ENCODE measurements around the gene LDHB. TPM values are rescaled to one million over a fixed set of nuclear protein-coding genes. Genes with fewer than 3 reads are reported as not detected.

The LDHB gene
- total RNA-seq, 4 donors from 2014 or later, result 299 to 433 (median 374) TPM

DNA sequence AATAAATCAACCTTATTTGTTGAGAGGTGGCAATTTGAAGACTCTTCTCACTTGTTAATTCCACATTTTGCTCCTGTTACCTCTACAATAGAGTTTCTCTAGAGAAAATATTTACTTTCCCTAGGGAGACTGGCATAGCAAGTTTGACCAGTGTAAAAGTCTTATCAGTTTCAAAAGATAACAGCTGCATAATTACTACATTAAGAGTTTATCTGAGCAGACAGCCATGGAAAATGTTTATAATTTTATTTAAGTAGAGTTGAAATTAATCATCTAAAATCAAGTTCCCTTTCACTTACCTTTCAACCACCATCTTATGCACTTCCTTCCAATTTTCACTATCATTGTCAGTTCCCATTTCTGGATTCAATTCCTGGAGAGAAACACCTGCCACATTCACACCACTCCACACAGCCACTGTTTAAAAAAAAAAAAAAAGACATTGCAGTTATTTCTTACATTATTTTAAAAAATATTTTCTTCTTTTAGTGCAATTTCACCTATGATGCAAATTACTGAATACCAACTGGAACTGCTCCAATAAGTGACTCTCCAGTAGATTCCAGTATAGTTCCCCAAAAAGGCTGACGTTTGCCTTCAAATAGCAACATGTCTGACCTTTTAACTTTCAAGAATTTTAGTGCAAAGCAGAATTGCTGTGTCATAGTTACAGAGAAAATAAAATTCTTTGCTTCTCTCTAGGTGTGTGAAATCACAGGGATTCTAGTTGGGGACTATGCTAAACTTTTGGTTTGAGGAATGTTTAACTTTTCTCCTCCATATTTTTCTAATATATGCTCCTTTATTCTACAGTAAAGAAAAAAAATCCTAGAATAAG is 19.4 kb downstream of the LDHB start:
- peaks cover 6 to 16% (median 10%) of the 10 kb centered on the region in 4 donors for H3K4me1 ChIP-seq
- TF ChIP-seq, protein P1, sequence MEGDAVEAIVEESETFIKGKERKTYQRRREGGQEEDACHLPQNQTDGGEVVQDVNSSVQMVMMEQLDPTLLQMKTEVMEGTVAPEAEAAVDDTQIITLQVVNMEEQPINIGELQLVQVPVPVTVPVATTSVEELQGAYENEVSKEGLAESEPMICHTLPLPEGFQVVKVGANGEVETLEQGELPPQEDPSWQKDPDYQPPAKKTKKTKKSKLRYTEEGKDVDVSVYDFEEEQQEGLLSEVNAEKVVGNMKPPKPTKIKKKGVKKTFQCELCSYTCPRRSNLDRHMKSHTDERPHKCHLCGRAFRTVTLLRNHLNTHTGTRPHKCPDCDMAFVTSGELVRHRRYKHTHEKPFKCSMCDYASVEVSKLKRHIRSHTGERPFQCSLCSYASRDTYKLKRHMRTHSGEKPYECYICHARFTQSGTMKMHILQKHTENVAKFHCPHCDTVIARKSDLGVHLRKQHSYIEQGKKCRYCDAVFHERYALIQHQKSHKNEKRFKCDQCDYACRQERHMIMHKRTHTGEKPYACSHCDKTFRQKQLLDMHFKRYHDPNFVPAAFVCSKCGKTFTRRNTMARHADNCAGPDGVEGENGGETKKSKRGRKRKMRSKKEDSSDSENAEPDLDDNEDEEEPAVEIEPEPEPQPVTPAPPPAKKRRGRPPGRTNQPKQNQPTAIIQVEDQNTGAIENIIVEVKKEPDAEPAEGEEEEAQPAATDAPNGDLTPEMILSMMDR (IDR thresholded peaks at IDR 0.05), result no peak
- TF ChIP-seq EP300 (IDR thresholded peaks at IDR 0.05) (no peak), POLR2A (IDR thresholded peaks at IDR 0.05; ENCODE audit: low read depth) (no peak), POLR2AphosphoS5 (IDR thresholded peaks at IDR 0.05) (no peak)
- intact Hi-C loops (cut with DNase I), result no loop called here
- peak overlapping the region in 1 of 4 donors; percentile 12 for H3K27ac ChIP-seq (replicated peaks in 1 of 4)
- DNase-seq (ENCODE audit: extremely low spot score), result no peak
- H3K36me3 ChIP-seq, result peaks cover 45 to 85% (median 64%) of the 10 kb centered on the region in 4 donors
- H3K4me3 ChIP-seq, result no peak overlapping the region
- H3K9me3 ChIP-seq, result no peaks in the 10 kb centered on the region
- no peaks in the 10 kb centered on the region for H3K27me3 ChIP-seq
- WGBS, result 56% methylated on average over 1 of the region's 1 CpG

DNA sequence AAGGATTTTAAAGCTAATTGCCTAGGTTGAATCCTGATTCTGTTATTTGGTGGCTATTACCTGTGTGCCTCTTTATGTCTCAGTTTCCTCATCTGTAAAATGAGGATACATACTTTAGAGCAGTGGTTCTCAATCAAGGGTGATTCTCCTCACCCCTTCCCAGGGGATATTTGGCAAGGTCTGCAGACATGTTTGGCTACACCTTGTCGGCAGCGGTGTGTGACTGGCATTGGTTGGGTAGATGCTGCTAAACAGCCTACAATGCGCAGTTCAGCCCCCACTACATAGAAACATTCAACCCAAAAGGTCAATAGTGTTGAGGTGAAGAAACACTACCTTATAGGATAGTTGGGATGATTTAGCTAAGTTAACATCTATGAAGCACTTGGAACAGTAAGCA is 23.4 kb downstream of the LDHB start:
- WGBS, result 95% methylated on average over 3 of the region's 3 CpGs
- peaks cover 28 to 67% (median 46%) of the 10 kb centered on the region in 4 donors for H3K36me3 ChIP-seq
- no peak for DNase-seq (ENCODE audit: extremely low spot score)
- no peaks in the 10 kb centered on the region for H3K9me3 ChIP-seq
- no peak overlapping the region for H3K27ac ChIP-seq (replicated peaks in 1 of 4)
- no peak for TF ChIP-seq POLR2A (IDR thresholded peaks at IDR 0.05; ENCODE audit: low read depth)
- TF ChIP-seq, protein P1 (IDR thresholded peaks at IDR 0.05), result no peak
- TF ChIP-seq POLR2AphosphoS5 (IDR thresholded peaks at IDR 0.05), result no peak
- no peak for TF ChIP-seq EP300 (IDR thresholded peaks at IDR 0.05)
- H3K4me3 ChIP-seq, result no peak overlapping the region
- intact Hi-C loops (cut with DNase I), result no loop called here
- no peaks in the 10 kb centered on the region for H3K27me3 ChIP-seq
- H3K4me1 ChIP-seq, result peaks cover 6 to 8% (median 8%) of the 10 kb centered on the region in 4 donors

DNA sequence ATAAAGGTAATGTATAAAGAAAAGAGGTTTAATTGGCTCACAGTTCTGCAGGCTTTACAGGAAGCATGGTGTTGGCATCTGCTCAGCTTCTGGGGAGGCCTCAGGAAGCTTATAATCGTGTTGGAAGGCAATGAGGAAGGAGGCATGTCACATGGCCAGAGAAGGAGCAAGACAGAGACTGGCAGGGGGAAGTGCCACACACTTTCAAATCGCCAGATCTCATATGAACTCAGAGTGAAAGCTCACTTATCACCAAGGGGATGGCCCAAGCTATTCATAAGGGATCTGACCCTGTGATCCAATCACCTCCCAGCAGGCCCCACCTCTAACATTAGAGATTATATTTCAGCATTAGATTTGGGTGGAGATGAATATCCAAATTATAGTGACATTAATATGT is 26.3 kb downstream of the LDHB start:
- intact Hi-C loops (cut with DNase I), result no loop called here
- DNase-seq (ENCODE audit: extremely low spot score), result no peak
- TF ChIP-seq EP300 (IDR thresholded peaks at IDR 0.05) (no peak), POLR2A (IDR thresholded peaks at IDR 0.05; ENCODE audit: low read depth) (no peak), POLR2AphosphoS5 (IDR thresholded peaks at IDR 0.05) (no peak)
- TF ChIP-seq, protein P1 (IDR thresholded peaks at IDR 0.05), result no peak
- WGBS, result 54% methylated on average over 2 of the region's 2 CpGs
- Histone ChIP-seq H3K9me3 (no peaks in the 10 kb centered on the region), H3K4me3 (no peak overlapping the region), H3K27me3 (no peaks in the 10 kb centered on the region), H3K27ac (replicated peaks in 1 of 4) (no peak overlapping the region), H3K4me1 (no peaks in the 10 kb centered on the region), H3K36me3 (peaks cover 20 to 42% (median 29%) of the 10 kb centered on the region in 4 donors)

DNA sequence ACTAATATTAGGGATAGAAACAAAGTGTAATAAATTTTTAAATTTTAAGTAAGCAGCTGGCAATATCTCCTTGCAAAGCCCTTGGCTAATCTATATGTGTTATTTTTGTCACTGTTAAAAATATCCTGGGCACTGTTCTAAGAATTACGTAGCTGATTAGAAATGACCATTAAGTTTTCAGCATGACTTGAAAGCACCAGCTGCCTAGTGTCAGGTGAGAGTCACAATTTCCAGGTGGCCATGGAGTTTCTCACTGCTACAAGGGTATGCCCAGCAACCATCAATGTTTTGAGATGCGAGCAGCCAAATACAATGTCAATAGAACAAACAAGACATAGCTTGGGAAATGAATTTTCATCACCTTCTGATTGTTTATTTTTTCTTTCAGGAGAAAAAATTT is 29.7 kb downstream of the LDHB start:
- WGBS, result 94% methylated on average over 2 of the region's 2 CpGs
- Histone ChIP-seq H3K4me3 (no peak overlapping the region), H3K9me3 (no peaks in the 10 kb centered on the region), H3K27me3 (no peaks in the 10 kb centered on the region), H3K36me3 (peaks cover 0 to 7% (median 0%) of the 10 kb centered on the region in 4 donors), H3K4me1 (no peaks in the 10 kb centered on the region), H3K27ac (replicated peaks in 1 of 4) (no peak overlapping the region)
- no peak for DNase-seq (ENCODE audit: extremely low spot score)
- TF ChIP-seq POLR2AphosphoS5 (IDR thresholded peaks at IDR 0.05), result no peak
- no peak for TF ChIP-seq EP300 (IDR thresholded peaks at IDR 0.05)
- no peak for TF ChIP-seq POLR2A (IDR thresholded peaks at IDR 0.05; ENCODE audit: low read depth)
- TF ChIP-seq, protein P1 (IDR thresholded peaks at IDR 0.05), result no peak
- intact Hi-C loops (cut with DNase I), result no loop called here

Measured in esophagus muscularis mucosa (tissue), 4 donors.